ENCODE data around the gene S100A9.
"Not testable (repeated sequence)": the region's sequence is repeated elsewhere in the genome, so short reads cannot be mapped to it uniquely, and the experiment has no call there.

Gene S100A9

GRCh38 chr1:153345187-153346076, 12.2 kb upstream of the S100A9 start:
- no peak for DNase-seq

GRCh38 chr1:153346077-153346723, 11.5 kb upstream of the S100A9 start:
- DNase-seq = no peak

GRCh38 chr1:153347049-153347448, 10.6 kb upstream of the S100A9 start:
- DNase-seq = not testable (repeated sequence)

- no peak for DNase-seq
Measured at GRCh38 chr1:153347856-153348255, 9.8 kb upstream of the S100A9 start.

GRCh38 chr1:153348511-153349362, 8.9 kb upstream of the S100A9 start, which contains the start of gene PGLYRP4:
PGLYRP4 (minus strand) TSS chr1:153348841; CDS start chr1:153347932, 909 bp downstream.
- no peak for DNase-seq

- no peak for DNase-seq
Measured at GRCh38 chr1:153349363-153350320, 8.0 kb upstream of the S100A9 start.

- no peak for DNase-seq
Measured at GRCh38 chr1:153350321-153350957, 7.2 kb upstream of the S100A9 start.

GRCh38 chr1:153352523-153352922, 5.1 kb upstream of the S100A9 start:
- peak; percentile 66 for DNase-seq

- DNase-seq = no peak
Measured at GRCh38 chr1:153353226-153353947, 4.3 kb upstream of the S100A9 start.

- DNase-seq = no peak
Measured at GRCh38 chr1:153354515-153355193, 3.0 kb upstream of the S100A9 start.

GRCh38 chr1:153355445-153356071, 2.1 kb upstream of the S100A9 start:
- peak; percentile 44 for DNase-seq

GRCh38 chr1:153356392-153357075, 1.1 kb upstream of the S100A9 start:
- no peak for DNase-seq

- DNase-seq = peak; percentile 15
Measured at GRCh38 chr1:153357076-153357852, 390 bp upstream of the S100A9 start.

GRCh38 chr1:153358691-153358975, 979 bp downstream of the S100A9 start:
- DNase-seq = no peak

GRCh38 chr1:153359241-153359640, 1.6 kb downstream of the S100A9 start:
- DNase-seq = no peak

- no peak for DNase-seq
Measured at GRCh38 chr1:153360190-153360589, 2.5 kb downstream of the S100A9 start.

- DNase-seq = no peak
Measured at GRCh38 chr1:153360592-153361479, 3.2 kb downstream of the S100A9 start.

Data from CD4-positive, alpha-beta T cell treated with Interleukin-12 subunit alpha and Interleukin-12 subunit beta, for 1 hour (primary cell).